ENCODE measurements around the gene PASK. TPM values are rescaled to one million over a fixed set of nuclear protein-coding genes. Genes with fewer than 3 reads are reported as not detected.

Gene PASK
- total RNA-seq, 1 experiment from 2014 or later: 80.9 TPM

GRCh38 chr2:241102239-241102803, 47.0 kb downstream of the PASK start, which contains the start of gene MTERF4 (continued):
- TF ChIP-seq, protein P1, sequence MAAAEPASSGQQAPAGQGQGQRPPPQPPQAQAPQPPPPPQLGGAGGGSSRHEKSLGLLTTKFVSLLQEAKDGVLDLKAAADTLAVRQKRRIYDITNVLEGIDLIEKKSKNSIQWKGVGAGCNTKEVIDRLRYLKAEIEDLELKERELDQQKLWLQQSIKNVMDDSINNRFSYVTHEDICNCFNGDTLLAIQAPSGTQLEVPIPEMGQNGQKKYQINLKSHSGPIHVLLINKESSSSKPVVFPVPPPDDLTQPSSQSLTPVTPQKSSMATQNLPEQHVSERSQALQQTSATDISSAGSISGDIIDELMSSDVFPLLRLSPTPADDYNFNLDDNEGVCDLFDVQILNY (CRISPR knock-in tag; IDR thresholded peaks at IDR 0.05): peak; percentile 71; the same call in 1 of the 2 replicates
- TF ChIP-seq ZNF671 (CRISPR knock-in tag; IDR thresholded peaks at IDR 0.05) (no peak), ELF4 (CRISPR knock-in tag; IDR thresholded peaks at IDR 0.05; ENCODE audit: low read depth) (peak; percentile 63; the same call in 1 of the 2 replicates), ZNF121 (CRISPR knock-in tag; IDR thresholded peaks at IDR 0.05) (peak; percentile 29; the same call in 1 of the 2 replicates), RORB (CRISPR knock-in tag; IDR thresholded peaks at IDR 0.05) (no peak), CREM (CRISPR knock-in tag; IDR thresholded peaks at IDR 0.05) (peak; percentile 73; the same call in 1 of the 2 replicates), SMAD3 (CRISPR knock-in tag; IDR thresholded peaks at IDR 0.05; ENCODE audit: borderline replicate concordance) (0 out of 2 replicates have a peak, but pooled peaks have one; percentile 20), RELA (CRISPR knock-in tag; IDR thresholded peaks at IDR 0.05; ENCODE audit: borderline replicate concordance) (0 out of 2 replicates have a peak, but pooled peaks have one; percentile 55), CBFB (CRISPR knock-in tag; IDR thresholded peaks at IDR 0.05; ENCODE audit: low read depth) (peak; percentile 90; the same call in 1 of the 2 replicates), MAX (CRISPR knock-in tag; IDR thresholded peaks at IDR 0.05) (peak; percentile 80; the same call in 1 of the 2 replicates), MYBL2 (CRISPR knock-in tag; IDR thresholded peaks at IDR 0.05) (peak; percentile 75; the same call in 1 of the 2 replicates), ATF1 (CRISPR knock-in tag; IDR thresholded peaks at IDR 0.05) (0 out of 2 replicates have a peak, but pooled peaks have one; percentile 28), PRRX2 (CRISPR knock-in tag; IDR thresholded peaks at IDR 0.05) (no peak), ARID4B (CRISPR knock-in tag; IDR thresholded peaks at IDR 0.05; ENCODE audit: borderline replicate concordance) (peak; percentile 82; the same call in 1 of the 2 replicates), TEAD4 (CRISPR knock-in tag; IDR thresholded peaks at IDR 0.05) (0 out of 2 replicates have a peak, but pooled peaks have one; percentile 13), PREB (CRISPR knock-in tag; IDR thresholded peaks at IDR 0.05; ENCODE audit: borderline replicate concordance) (peak; percentile 51; the same call in 1 of the 2 replicates), HMGXB4 (CRISPR knock-in tag; IDR thresholded peaks at IDR 0.05) (peak; percentile 95), ZNF263 (CRISPR knock-in tag; IDR thresholded peaks at IDR 0.05; ENCODE audit: low read depth) (peak; percentile 79), NR3C1 (CRISPR knock-in tag; conservative IDR thresholded peaks at IDR 0.05; ENCODE audit: low read depth) (no peak), KAT7 (CRISPR knock-in tag; IDR thresholded peaks at IDR 0.05; ENCODE audit: borderline replicate concordance) (peak; percentile 90; the same call in 1 of the 2 replicates), ZNF317 (CRISPR knock-in tag; IDR thresholded peaks at IDR 0.05; ENCODE audit: borderline replicate concordance, low read depth) (peak; percentile 44; the same call in 1 of the 2 replicates), NFYB (CRISPR knock-in tag; conservative IDR thresholded peaks at IDR 0.05; ENCODE audit: low read depth) (0 out of 2 replicates have a peak, but pooled peaks have one; percentile 10), FOXJ3 (CRISPR knock-in tag; IDR thresholded peaks at IDR 0.05; ENCODE audit: borderline replicate concordance) (no peak), TCF7 (CRISPR knock-in tag; IDR thresholded peaks at IDR 0.05; ENCODE audit: low read depth) (no peak)
- TF ChIP-seq, protein P2, sequence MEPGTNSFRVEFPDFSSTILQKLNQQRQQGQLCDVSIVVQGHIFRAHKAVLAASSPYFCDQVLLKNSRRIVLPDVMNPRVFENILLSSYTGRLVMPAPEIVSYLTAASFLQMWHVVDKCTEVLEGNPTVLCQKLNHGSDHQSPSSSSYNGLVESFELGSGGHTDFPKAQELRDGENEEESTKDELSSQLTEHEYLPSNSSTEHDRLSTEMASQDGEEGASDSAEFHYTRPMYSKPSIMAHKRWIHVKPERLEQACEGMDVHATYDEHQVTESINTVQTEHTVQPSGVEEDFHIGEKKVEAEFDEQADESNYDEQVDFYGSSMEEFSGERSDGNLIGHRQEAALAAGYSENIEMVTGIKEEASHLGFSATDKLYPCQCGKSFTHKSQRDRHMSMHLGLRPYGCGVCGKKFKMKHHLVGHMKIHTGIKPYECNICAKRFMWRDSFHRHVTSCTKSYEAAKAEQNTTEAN (CRISPR knock-in tag; IDR thresholded peaks at IDR 0.05): peak; percentile 83
- TF ChIP-seq, protein P3, sequence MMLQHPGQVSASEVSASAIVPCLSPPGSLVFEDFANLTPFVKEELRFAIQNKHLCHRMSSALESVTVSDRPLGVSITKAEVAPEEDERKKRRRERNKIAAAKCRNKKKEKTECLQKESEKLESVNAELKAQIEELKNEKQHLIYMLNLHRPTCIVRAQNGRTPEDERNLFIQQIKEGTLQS (CRISPR knock-in tag; conservative IDR thresholded peaks at IDR 0.05): no peak
- TF ChIP-seq, protein P4, sequence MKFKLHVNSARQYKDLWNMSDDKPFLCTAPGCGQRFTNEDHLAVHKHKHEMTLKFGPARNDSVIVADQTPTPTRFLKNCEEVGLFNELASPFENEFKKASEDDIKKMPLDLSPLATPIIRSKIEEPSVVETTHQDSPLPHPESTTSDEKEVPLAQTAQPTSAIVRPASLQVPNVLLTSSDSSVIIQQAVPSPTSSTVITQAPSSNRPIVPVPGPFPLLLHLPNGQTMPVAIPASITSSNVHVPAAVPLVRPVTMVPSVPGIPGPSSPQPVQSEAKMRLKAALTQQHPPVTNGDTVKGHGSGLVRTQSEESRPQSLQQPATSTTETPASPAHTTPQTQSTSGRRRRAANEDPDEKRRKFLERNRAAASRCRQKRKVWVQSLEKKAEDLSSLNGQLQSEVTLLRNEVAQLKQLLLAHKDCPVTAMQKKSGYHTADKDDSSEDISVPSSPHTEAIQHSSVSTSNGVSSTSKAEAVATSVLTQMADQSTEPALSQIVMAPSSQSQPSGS (CRISPR knock-in tag; IDR thresholded peaks at IDR 0.05; ENCODE audit: borderline replicate concordance, low read depth): no peak
